ENCODE results near the gene SPATA32.

The SPATA32 gene

DNA sequence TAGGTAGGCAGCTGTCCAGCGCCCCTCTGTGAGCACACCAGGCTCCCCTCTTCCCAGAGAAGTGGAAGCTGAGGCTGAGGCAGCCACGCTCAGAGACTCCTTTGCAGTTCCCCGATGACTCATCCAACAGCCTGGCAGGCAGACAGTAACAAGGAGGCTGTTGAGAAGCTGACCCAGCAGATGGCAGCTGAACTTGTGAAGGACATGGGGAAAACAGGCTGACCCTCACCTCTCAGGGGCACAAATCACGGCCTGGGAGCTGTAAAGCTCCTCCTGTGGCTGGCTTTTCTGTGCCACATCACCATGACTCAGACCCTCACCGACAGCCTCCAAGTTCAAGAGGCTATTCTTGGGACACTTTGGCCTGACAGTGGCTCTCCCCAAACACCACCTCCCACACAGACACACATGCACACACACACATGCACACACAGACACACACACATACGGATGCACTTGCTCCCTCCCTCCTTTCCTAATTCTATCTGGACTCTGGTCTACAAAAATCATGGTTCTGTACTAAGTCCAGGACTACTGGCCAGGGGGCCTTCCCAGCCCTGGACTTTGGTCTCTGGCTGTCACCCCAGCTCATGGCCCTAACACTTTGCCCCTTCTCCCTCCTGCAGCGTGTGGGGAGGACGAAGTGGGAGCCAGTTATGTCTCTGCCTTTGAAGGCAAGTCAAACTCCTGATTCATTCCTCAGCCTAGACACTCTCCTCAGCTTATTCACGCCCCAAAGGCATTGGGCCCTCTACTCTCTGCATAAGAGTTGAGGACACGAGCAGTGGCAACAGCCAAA lies 31.7 kb upstream of the SPATA32 start:
- no peak for DNase-seq

DNA sequence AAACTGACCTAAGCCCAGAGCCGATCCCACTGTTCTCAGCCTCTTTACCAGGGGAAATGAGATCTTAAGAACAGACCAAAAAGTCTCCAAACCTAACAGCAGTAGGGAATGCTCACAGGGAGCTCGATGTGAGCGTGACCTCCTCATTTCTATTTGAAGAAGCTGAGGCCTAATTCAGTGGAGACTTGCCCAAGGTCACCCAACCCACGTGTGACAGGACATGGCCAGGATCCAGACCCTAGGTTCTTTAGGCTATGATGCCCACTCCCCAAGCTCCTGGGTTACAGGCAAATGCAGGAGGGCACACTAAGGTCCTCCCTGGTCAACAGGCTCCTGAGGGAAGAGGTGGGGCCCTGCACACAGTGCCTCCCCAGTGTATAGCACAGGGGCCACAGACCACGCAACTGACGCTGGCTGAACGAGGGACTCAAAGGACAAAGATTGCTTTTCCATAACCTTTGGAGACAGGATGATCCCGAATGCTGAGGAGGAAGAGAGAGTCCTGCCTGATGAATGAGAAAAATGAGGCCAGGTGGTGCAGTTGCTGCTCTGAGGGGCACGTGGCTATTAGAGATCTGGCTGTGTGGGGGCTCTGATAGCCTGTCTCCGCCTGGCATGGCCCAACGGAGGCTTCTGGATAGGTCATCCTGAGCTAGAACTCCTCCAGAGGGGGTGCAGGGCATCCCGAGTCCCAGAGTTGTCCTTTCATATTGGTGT lies 31.0 kb upstream of the SPATA32 start:
- no peak for DNase-seq

DNA sequence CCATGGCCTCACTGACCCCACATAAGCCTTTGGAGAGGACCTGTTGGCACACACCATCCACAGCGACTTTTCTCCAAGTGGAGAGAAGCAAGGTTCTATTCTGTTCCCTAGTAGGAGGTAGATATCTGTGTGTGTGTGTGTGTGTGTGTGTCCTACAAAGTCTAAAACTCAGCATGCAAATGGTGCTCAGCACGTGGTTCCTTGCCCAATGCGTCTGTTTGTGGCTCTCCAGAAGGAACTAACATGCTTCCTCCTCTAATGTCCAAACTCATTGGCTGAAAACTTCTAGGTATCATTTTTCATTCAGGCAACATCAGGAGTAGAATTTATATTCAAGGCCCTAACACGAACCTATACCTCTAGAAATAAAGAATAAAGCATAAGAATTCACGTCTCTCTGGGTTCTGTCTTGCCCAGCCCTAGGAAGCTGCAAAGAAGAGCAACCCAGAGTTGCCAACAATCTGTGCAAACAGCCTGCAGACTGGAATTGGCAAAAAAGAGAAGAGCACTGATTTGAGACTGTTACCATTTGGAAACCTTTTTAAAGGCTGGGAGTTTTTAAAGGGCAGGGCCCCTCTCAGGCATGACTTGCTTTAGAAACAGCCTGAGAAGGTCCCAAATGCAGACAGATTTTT lies 29.4 kb upstream of the SPATA32 start:
- DNase-seq: no peak

GRCh38 chr17:45290269-45290765 lies 28.4 kb upstream of the SPATA32 start:
- no peak for DNase-seq

- no peak for DNase-seq
Measured at GRCh38 chr17:45289301-45290268, 27.7 kb upstream of the SPATA32 start.

GRCh38 chr17:45288825-45289224 lies 26.9 kb upstream of the SPATA32 start:
- no peak for DNase-seq

- DNase-seq: no peak
Measured at GRCh38 chr17:45287526-45288500, 25.9 kb upstream of the SPATA32 start.

- no peak for DNase-seq
Measured at GRCh38 chr17:45286286-45286685, 24.4 kb upstream of the SPATA32 start.

DNA sequence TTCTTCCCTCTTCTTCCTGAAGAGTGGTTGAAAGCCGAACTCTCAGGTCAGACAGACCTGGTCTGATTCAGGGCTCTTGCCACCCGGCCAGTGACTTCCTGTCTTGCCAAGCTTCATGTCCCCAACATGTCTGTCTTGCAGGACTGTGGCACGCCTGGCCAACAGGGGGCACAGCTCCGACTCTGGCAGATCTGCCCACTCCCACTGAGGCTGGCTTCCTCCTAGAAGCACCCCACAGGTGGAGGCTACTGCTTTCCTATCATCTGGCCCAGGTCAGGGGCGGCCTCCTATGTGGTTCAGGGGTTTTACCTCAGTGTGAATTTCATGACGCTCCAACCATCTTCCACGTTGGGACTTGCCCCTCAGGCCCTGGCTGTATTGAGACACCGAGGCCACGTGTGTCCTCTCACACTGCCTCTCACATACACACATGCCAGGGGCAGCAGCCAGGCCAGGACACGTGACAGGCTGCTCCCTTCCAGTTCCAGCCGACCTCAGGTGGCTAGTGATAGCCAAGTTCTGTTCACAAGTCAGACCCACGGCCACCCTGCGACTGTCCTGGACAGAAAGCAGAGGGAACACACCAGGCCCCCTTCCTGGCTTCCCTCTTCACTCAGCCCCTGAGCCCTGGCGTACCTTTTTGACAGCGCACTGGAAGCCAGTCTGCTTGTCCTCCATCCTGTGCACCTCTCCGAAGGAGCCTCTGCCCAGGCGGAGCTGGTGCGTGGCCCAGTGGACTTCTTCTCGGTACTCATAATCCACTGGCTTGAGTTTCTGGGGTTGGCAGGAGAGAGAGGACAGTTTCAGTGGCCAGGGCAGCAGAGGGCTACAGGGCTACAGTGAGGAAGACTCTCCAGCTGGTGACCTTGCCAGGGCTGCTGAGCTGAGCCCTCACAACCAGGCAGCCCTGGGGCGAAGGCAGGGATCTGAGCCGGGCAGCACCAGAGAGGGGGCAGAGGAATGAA lies 22.6 kb upstream of the SPATA32 start:
- DNase-seq: no peak

- DNase-seq: no peak
Measured at GRCh38 chr17:45283711-45284110, 21.8 kb upstream of the SPATA32 start.

DNA sequence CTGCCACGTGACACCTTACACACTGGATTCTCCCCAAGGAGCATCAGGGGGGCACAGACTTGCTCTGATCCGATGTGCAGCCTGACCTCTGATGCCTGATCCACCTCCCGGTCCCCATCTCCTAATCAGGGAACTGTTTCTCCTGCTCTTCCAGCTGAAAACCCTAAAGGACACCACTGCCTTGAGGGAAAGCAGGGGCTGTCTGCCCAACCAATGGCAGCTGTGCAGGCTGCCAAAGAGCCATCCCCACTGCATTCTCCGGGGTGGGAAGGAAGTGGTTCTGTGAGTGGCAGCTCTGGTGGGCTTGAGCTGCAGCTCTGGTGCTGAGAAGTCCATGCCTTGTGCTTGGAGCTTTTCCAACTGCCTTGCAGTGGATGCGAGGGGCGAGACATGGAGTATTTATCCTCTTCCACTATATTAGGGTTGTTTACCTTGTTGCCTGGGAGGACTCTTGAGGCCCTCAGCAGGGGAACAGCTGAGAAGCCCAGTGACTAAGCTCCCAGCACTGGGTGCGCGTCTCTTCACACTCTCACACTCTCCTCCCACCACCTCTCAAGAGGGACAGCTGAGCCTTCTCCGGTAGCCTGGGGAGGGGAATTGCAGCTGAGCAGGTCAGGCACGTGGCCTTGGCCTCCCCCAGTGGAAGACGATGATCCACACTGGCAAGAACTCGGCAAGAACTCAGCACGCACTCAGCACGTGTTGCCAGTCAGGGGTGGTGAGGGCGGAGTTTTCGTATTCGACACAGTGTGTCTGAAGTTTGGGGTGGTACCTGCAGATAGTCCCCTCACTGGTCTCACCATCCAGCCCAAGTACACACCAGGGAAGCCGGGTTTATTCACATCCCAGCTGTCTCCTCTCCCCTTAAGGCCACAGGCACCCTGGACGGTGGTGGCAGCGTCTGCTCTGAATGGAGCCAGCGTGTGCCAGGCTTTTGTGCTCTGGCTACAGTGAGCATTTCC lies 21.1 kb upstream of the SPATA32 start:
- no peak for DNase-seq

GRCh38 chr17:45279898-45280297 lies 18.0 kb upstream of the SPATA32 start:
- no peak for DNase-seq

GRCh38 chr17:45277992-45278391 lies 16.1 kb upstream of the SPATA32 start:
- no peak for DNase-seq

DNA sequence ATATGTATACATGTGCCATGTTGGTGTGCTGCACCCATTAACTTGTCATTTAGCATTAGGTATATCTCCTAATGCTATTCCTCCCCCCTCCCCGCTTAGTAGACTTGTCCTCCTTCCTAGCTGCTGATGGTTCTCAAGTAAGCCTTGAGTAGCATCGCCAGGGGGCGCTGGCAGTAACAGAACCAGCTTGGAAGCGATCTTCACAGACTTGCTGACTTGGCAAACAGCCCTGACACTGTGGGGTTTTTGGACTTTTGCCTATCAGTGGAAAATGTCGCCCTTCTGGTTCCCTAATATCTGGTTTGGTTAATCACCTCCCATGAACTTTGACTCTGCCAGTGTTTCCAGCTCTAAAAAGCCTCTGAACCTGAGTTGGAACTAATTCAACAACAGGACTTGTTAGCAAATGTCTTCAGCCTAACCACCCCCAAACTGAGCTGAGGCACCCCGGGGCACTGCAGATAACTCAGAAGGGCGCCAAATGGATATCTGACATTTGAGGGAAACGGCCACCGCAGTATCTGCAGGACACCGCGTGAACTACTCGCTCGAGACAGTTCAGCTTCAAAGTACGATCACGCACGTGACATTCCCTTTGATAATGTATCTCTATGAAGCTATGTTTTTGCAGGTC lies 15.4 kb upstream of the SPATA32 start:
- DNase-seq: peak; percentile 86

DNA sequence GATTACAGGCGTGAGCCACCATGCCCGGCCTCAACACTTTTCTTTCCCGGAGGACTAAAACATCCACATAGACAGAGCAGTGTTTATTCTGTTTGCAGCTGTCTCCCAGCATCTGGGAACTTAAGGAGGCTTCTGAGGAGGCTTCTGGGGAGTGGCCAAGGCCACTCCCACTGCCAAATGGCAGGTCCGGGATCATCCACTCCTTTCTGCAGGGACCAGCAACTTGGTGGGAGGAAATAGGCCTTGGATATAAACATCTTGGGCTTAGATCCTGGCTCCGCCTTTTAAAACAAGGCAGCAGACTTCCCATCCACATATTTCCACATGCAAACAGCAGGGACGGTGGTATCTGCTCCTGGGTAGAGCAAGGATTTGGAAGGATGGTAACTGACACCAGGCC lies 14.1 kb upstream of the SPATA32 start:
- no peak for DNase-seq

DNA sequence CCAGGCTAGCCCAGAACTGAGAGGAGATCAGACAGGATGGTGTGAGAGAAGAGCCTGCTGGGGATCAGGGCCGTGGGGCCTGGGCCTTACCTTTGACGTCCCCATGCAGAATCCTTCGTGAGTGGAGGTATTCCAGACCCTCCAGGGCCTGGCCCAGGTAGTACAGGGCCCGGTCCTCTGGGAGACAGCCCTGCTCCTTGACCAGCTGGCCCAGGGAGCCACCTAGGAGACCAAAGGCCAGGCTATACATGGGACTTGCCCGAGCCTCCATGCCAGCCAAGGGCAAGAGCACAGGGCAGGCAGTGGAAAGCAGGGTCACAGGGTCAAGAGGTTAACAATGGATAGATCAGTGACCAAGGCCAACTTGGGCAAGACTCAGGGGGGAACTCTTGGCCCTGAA lies 12.1 kb upstream of the SPATA32 start:
- no peak for DNase-seq

DNA sequence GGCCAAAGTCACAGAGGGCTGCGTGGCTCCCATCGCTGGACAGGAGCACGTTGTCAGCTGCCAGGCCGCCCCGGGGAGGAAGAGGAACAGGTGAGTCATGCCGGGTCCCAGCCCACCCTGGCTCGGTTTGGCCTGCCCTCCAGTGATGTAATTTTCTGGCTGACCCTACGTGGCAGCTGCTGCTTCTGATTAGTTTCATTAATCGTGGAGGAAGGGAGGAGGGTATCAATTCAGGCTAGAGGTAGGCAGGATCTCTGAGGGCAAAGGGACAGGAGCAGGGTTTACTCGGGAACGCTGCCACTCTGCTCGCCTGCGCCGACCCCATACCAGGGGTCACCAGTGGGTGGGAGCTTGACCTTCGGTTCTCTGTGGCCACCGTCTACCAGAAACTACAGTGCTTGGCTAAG lies 11.7 kb upstream of the SPATA32 start:
- DNase-seq: no peak

GRCh38 chr17:45271603-45272002 lies 9.7 kb upstream of the SPATA32 start:
- DNase-seq: no peak
